Peyer's patch (tissue), 4 donors: ENCODE data around the gene TNFAIP1. TPM values are rescaled to one million over a fixed set of nuclear protein-coding genes. Genes with fewer than 3 reads are reported as not detected.

Experiments used
- DNase-seq, 3 donors: peaks; one replicate each; pipeline ENCODE4 v3.0.0-alpha.2; 2017 to 2019
- H3K27ac ChIP-seq, 4 donors: fragments of 200-600 bp; sonication (generic); one replicate each; pipeline ENCODE4 v1.5.1; 2016 to 2019
- H3K27me3 ChIP-seq, 2 donors: fragments of 200-600 bp; sonication (generic); one replicate each; pipeline ENCODE4 v1.5.1; 2019
- H3K36me3 ChIP-seq, 3 donors: fragments of 200-600 bp; sonication (generic); one replicate each; pipeline ENCODE4 v1.5.1; 2016 to 2019
- H3K4me1 ChIP-seq, 4 donors: fragments of 200-600 bp; sonication (generic); one replicate each; pipeline ENCODE4 v1.5.1; 2016 to 2019
- H3K4me3 ChIP-seq, 4 donors: fragments of 200-600 bp; sonication (generic); 1 replicate in 3 of 4; 2 replicates in 1 of 4; pipeline ENCODE4 v1.5.1; 2016 to 2019; ENCODE audit warnings: mild to moderate bottlenecking in 1 of 4
- H3K9me3 ChIP-seq, 4 donors: fragments of 200-600 bp; sonication (generic); one replicate each; pipeline ENCODE4 v1.5.1; 2016 to 2019; ENCODE audit warnings: mild to moderate bottlenecking in 1 of 4
- POLR2A ChIP-seq, 2 donors: fragments of 450-650 bp; IDR thresholded peaks; one replicate each; pipeline ENCODE4 v1.5.1; 2017; ENCODE audit warnings: antibody characterized with exemption in 2 of 2, mild to moderate bottlenecking in 2 of 2, moderate library complexity in 2 of 2
- total RNA-seq, 4 donors: library from RNA; depleted of rRNA; stranded (reverse); fragments of >200 nt; gene quantifications; one replicate each; pipeline ENCODE4 v1.1.0, GENCODE V29; 2016
- TF ChIP-seq, protein P1 (sequence below), 6 experiments: fragments of 450-650 bp in 4 of 6; fragments of 200-600 bp in 2 of 6; sonication (generic) in 1 of 6; IDR thresholded peaks; one replicate each; pipeline ENCODE4 v1.5.1; 2017 to 2019; ENCODE audit warnings: antibody characterized with exemption in 6 of 6, mild to moderate bottlenecking in 3 of 6, moderate library complexity in 1 of 6

The TNFAIP1 gene
- total RNA-seq, 4 donors from 2014 or later: 28.9 to 36.3 (median 31.1) TPM

DNA sequence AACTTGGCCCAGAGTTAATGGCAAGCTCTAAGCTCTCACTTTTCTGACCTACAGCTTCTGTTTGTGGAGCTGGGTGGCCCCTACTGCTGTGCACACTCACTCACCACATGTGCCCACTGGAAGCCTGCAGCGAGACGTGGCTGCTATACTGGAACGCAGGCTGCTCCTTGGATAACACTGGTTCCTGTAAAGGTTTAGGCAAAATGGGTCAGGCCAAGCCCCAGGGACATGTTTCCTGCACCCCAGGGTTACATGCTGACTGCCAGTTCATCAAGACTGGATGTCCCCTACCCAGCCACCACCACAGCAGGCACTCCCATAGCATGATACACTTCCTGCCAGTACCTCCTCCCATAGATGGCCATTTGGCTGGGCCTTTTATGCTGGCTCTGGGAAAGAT lies 13.4 kb downstream of the TNFAIP1 start:
- Histone ChIP-seq H3K4me1 (no peaks in the 10 kb centered on the region), H3K36me3 (peaks cover 0 to 96% (median 0%) of the 10 kb centered on the region in 3 donors), H3K27me3 (no peaks in the 10 kb centered on the region), H3K4me3 (no peak overlapping the region), H3K27ac (no peak overlapping the region), H3K9me3 (no peaks in the 10 kb centered on the region)
- peak in 1 of 3 donors; percentile 29 for DNase-seq
- TF ChIP-seq POLR2A (IDR thresholded peaks at IDR 0.05): no peak

DNA sequence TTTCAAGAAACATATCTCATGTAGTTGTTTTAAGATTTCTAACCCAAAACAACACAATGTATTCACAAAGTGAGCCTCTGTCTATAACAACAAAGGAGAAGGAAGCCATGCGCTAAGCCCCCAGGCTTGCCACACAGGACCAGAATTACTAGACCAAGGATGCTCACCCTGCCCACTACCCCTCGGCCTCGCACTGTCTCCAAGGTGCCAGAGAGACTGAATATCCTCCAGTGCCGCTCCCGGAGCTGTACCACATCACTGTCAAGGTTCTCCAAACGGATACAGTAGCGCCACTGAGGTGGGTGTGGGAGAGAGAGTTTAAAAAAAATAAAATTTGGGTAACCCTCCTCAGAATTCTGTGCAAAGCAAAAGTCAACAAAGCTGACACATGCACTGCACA lies 14.7 kb downstream of the TNFAIP1 start:
- no peaks in the 10 kb centered on the region for H3K4me1 ChIP-seq
- H3K4me3 ChIP-seq: no peak overlapping the region
- no peak for TF ChIP-seq POLR2A (IDR thresholded peaks at IDR 0.05)
- TF ChIP-seq, protein P1, sequence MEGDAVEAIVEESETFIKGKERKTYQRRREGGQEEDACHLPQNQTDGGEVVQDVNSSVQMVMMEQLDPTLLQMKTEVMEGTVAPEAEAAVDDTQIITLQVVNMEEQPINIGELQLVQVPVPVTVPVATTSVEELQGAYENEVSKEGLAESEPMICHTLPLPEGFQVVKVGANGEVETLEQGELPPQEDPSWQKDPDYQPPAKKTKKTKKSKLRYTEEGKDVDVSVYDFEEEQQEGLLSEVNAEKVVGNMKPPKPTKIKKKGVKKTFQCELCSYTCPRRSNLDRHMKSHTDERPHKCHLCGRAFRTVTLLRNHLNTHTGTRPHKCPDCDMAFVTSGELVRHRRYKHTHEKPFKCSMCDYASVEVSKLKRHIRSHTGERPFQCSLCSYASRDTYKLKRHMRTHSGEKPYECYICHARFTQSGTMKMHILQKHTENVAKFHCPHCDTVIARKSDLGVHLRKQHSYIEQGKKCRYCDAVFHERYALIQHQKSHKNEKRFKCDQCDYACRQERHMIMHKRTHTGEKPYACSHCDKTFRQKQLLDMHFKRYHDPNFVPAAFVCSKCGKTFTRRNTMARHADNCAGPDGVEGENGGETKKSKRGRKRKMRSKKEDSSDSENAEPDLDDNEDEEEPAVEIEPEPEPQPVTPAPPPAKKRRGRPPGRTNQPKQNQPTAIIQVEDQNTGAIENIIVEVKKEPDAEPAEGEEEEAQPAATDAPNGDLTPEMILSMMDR (IDR thresholded peaks at IDR 0.05): no peak
- H3K36me3 ChIP-seq: peaks cover 0 to 90% (median 0%) of the 10 kb centered on the region in 3 donors
- H3K27me3 ChIP-seq: no peaks in the 10 kb centered on the region
- no peak overlapping the region for H3K27ac ChIP-seq
- no peaks in the 10 kb centered on the region for H3K9me3 ChIP-seq
- peak in 1 of 3 donors; percentile 7 for DNase-seq

DNA sequence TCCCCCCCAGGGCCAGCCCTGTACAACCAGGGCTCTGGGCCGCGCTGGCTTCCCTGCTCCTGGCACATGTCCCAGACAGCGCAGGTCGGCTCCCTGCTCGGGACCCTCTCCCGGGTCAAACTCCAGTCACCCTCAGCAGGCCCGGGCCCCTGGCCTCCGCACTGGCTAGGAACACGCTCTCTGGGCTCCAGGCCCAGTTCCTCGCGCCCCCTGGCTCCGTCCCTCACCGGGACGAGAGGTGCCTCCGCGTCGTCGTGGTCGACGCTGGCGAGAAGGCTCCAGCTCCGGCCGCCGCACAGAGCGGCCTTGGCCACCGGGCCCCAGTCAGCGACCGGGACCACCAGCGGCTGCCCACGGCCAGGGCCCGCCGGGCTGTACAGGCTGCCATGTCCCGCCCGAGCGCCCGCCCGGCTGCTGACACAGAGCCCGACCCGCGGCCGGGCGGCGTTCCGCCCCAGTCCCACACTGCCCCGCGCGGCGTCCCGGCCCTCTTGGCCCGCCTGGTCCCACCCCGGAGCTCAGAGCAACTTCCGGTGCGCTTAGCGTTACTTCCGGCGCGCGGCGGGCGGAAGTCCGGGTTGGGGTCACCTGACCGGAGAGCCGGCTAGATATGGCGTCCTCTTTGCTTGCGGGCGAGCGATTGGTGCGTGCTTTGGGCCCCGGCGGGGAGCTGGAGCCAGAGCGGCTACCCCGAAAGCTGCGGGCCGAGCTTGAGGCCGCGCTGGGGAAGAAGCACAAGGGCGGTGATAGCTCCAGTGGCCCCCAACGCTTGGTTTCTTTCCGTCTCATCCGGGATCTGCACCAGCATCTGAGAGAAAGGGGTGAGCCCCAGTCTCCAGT lies 21.7 kb downstream of the TNFAIP1 start, which contains the start of gene POLDIP2:
Gene POLDIP2, minus strand, starts transcription at position 467 of the 840 bp plus-strand sequence. Its CDS starts 79 bp downstream, at position 388.
- H3K9me3 ChIP-seq: no peaks in the 10 kb centered on the region
- peak within 1 kb of the TSS; percentile 81 to 93 (median 90) for H3K27ac ChIP-seq
- H3K27me3 ChIP-seq: no peaks in the 10 kb centered on the region
- peak; percentile 89 to 97 (median 97) for DNase-seq
- H3K36me3 ChIP-seq: peaks cover 0 to 55% (median 10%) of the 10 kb centered on the region in 3 donors
- peak within 1 kb of the TSS; percentile 76 to 96 (median 86) for H3K4me3 ChIP-seq
- peaks cover 5 to 26% (median 10%) of the 10 kb centered on the region in 4 donors for H3K4me1 ChIP-seq
- TF ChIP-seq, protein P1 (IDR thresholded peaks at IDR 0.05): peak in 2 of 6 experiments; percentile 2 to 5
- TF ChIP-seq POLR2A (IDR thresholded peaks at IDR 0.05): peak; percentile 91

DNA sequence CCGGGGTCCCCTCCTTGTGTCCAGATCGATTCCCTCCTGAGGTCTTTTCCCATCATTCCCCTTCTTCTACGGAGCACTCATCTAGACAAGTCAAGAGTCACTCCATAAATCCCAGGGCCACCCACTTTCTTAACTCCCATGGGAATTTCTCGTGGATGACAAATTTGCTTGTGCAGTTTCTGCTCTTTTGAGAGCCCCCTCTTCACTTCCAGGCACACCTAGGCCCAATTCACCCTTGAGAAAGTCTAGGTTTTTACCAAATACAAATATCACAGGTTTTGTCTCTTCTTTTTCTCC lies 22.3 kb downstream of the TNFAIP1 start:
- H3K9me3 ChIP-seq: no peaks in the 10 kb centered on the region
- H3K4me3 ChIP-seq: peak overlapping the region; percentile 76 to 96 (median 86)
- peaks cover 5 to 26% (median 10%) of the 10 kb centered on the region in 4 donors for H3K4me1 ChIP-seq
- no peak for DNase-seq
- peak overlapping the region; percentile 81 to 93 (median 90) for H3K27ac ChIP-seq
- TF ChIP-seq POLR2A (IDR thresholded peaks at IDR 0.05): no peak
- TF ChIP-seq, protein P1 (IDR thresholded peaks at IDR 0.05): no peak
- peaks cover 0 to 55% (median 10%) of the 10 kb centered on the region in 3 donors for H3K36me3 ChIP-seq
- H3K27me3 ChIP-seq: no peaks in the 10 kb centered on the region

DNA sequence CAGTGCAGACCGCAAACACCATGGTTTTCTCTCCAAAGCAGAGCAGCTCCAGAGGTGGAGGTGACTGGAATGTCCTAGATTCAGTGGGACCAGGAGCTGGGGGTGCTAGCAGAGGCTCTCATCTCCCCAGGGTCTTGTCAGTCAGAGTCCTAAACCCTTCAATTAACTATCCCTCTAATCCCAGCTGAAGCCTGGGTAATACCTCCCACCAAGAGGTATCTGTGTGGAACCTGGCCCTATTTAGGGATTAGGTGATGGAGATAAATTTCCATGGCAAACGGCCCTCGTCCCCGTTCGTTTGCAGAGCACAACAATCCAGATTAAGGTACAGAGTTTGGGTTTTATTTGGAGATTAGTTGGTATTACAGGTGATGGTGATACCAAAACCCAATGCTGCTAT lies 27.6 kb downstream of the TNFAIP1 start:
- Histone ChIP-seq H3K9me3 (no peaks in the 10 kb centered on the region), H3K36me3 (peaks cover 0 to 55% (median 10%) of the 10 kb centered on the region in 3 donors), H3K27me3 (no peaks in the 10 kb centered on the region), H3K27ac (no peak overlapping the region), H3K4me1 (peaks cover under 1 to 6% (median 3%) of the 10 kb centered on the region in 4 donors), H3K4me3 (no peak overlapping the region)
- DNase-seq: no peak
- no peak for TF ChIP-seq POLR2A (IDR thresholded peaks at IDR 0.05)
- TF ChIP-seq, protein P1 (IDR thresholded peaks at IDR 0.05): no peak
